ENCODE results near the gene SEC11A.
"Not testable (repeated sequence)": the region's sequence is repeated elsewhere in the genome, so short reads cannot be mapped to it uniquely, and the experiment has no call there.

Gene SEC11A

GRCh38 chr15:84736375-84736774 is 20.4 kb upstream of the SEC11A start:
- DNase-seq = no peak

GRCh38 chr15:84735480-84736061 is 19.6 kb upstream of the SEC11A start:
- DNase-seq = not testable (repeated sequence)

- peak; percentile 50 for DNase-seq
Observed at GRCh38 chr15:84734794-84735479, 19.0 kb upstream of the SEC11A start.

- peak; percentile 76 for DNase-seq
Observed at GRCh38 chr15:84731774-84732173, 15.8 kb upstream of the SEC11A start.

- DNase-seq = peak; percentile 27
Observed at GRCh38 chr15:84727429-84727828, 11.5 kb upstream of the SEC11A start.

- no peak for DNase-seq
Observed at GRCh38 chr15:84725001-84725491, 9.1 kb upstream of the SEC11A start.

GRCh38 chr15:84722628-84723027 is 6.7 kb upstream of the SEC11A start:
- no peak for DNase-seq

- no peak for DNase-seq
Observed at GRCh38 chr15:84721371-84721770, 5.4 kb upstream of the SEC11A start.

- DNase-seq = peak; percentile 14
Observed at GRCh38 chr15:84715441-84716035, 401 bp downstream of the SEC11A start.

- DNase-seq = no peak
Observed at GRCh38 chr15:84714821-84715220, 1.1 kb downstream of the SEC11A start.

- no peak for DNase-seq
Observed at GRCh38 chr15:84714372-84714771, 1.6 kb downstream of the SEC11A start.

- no peak for DNase-seq
Observed at GRCh38 chr15:84703808-84704207, 12.1 kb downstream of the SEC11A start.

GRCh38 chr15:84702961-84703482 is 12.9 kb downstream of the SEC11A start:
- no peak for DNase-seq

GRCh38 chr15:84699538-84700191 is 16.3 kb downstream of the SEC11A start:
- DNase-seq = no peak

- no peak for DNase-seq
Observed at GRCh38 chr15:84697236-84697990, 18.5 kb downstream of the SEC11A start.

GRCh38 chr15:84696757-84697156 is 19.2 kb downstream of the SEC11A start:
- DNase-seq = no peak

GRCh38 chr15:84690342-84690741 is 25.6 kb downstream of the SEC11A start:
- DNase-seq = no peak

- no peak for DNase-seq
Observed at GRCh38 chr15:84689858-84690257, 26.1 kb downstream of the SEC11A start.

GRCh38 chr15:84686446-84686845 is 29.5 kb downstream of the SEC11A start:
- not testable (repeated sequence) for DNase-seq

GRCh38 chr15:84685304-84685703 is 30.6 kb downstream of the SEC11A start:
- DNase-seq = peak; percentile 85

- DNase-seq = peak; percentile 39
Observed at GRCh38 chr15:84684092-84684491, 31.8 kb downstream of the SEC11A start.

GRCh38 chr15:84681831-84682230 is 34.1 kb downstream of the SEC11A start:
- DNase-seq = no peak

- DNase-seq = peak; percentile 89
Observed at GRCh38 chr15:84671211-84671610, 44.7 kb downstream of the SEC11A start.
